PFSK-1 (cell line): Measurements from ENCODE around the gene MESD.

Experiments used
- FOXP2 ChIP-seq: optimal IDR thresholded peaks from 2 replicates; pipeline ENCODE3; 2011; ENCODE audit warnings: borderline replicate concordance, control low read depth, inconsistent platforms; ENCODE audit not compliant: insufficient read depth; ENCODE audit errors: extremely low read length, extremely low read depth
- POLR2AphosphoS5 ChIP-seq: IDR thresholded peaks from 2 replicates; pipeline ENCODE4 v1.6.1; 2012; ENCODE audit warnings: low read depth, mild to moderate bottlenecking, control low read depth, low read length, moderate library complexity
- SIN3A ChIP-seq: IDR thresholded peaks from 2 replicates; pipeline ENCODE4 v1.6.1; 2012; ENCODE audit warnings: mild to moderate bottlenecking, low read length, moderate library complexity, borderline replicate concordance; ENCODE audit not compliant: insufficient read depth
- TAF1 ChIP-seq: IDR thresholded peaks from 2 replicates; pipeline ENCODE4 v1.6.1; 2012; ENCODE audit warnings: low read length, control low read depth, borderline replicate concordance; ENCODE audit not compliant: insufficient read depth
- TF ChIP-seq, protein P1 (sequence below), 2 experiments: IDR thresholded peaks; 2 replicates each; pipeline versions ENCODE4 v1.6.1 to v1.8.0; 2011 to 2012; ENCODE audit warnings: low read depth in 2 of 2, low read length in 2 of 2, control low read depth in 1 of 2, inconsistent platforms in 1 of 2, mild to moderate bottlenecking in 1 of 2, moderate library complexity in 1 of 2; ENCODE audit not compliant: insufficient read depth in 1 of 2

MESD gene

DNA sequence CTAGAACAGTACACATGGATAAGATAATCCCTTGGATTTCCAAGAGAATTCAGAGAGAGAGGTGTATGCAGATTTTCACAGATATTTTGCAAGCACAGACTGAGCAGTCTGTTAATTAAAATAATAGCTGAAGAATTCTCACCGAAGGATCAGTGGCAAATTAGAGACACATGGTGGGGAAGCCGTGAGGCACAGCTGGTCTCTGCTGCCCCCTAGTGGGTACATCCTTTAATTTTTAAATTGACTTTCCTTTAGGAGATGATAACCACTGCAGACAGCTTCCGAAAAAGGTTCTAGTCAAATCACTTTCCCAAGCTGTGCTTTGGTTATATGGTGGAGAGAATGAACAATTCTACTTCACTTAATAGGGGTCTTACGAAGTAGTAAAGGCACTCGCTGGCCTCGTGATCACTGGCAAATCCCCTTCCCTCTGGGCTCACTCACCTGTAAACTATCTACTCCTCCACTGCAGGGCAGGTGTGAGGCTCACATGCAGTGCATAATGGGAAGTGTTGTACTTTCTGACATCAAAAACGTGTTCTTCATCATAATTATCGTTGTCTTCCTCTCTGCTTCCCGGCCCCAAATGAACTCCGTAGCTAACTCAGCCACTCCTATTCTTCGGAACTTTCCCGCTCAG lies 19.5 kb downstream of the MESD start:
- TF ChIP-seq SIN3A (0 out of 2 replicates have a peak, but pooled peaks have one; percentile 43), TAF1 (no peak), FOXP2 (no peak), POLR2AphosphoS5 (no peak)
- TF ChIP-seq, protein P1, sequence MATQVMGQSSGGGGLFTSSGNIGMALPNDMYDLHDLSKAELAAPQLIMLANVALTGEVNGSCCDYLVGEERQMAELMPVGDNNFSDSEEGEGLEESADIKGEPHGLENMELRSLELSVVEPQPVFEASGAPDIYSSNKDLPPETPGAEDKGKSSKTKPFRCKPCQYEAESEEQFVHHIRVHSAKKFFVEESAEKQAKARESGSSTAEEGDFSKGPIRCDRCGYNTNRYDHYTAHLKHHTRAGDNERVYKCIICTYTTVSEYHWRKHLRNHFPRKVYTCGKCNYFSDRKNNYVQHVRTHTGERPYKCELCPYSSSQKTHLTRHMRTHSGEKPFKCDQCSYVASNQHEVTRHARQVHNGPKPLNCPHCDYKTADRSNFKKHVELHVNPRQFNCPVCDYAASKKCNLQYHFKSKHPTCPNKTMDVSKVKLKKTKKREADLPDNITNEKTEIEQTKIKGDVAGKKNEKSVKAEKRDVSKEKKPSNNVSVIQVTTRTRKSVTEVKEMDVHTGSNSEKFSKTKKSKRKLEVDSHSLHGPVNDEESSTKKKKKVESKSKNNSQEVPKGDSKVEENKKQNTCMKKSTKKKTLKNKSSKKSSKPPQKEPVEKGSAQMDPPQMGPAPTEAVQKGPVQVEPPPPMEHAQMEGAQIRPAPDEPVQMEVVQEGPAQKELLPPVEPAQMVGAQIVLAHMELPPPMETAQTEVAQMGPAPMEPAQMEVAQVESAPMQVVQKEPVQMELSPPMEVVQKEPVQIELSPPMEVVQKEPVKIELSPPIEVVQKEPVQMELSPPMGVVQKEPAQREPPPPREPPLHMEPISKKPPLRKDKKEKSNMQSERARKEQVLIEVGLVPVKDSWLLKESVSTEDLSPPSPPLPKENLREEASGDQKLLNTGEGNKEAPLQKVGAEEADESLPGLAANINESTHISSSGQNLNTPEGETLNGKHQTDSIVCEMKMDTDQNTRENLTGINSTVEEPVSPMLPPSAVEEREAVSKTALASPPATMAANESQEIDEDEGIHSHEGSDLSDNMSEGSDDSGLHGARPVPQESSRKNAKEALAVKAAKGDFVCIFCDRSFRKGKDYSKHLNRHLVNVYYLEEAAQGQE (IDR thresholded peaks at IDR 0.05; ENCODE audit: insufficient read depth in 1 of 2, low read depth in 2 of 2, low read length in 2 of 2), result 0 out of 4 replicates have a peak, but pooled peaks of 1 of the 2 experiments have one; percentile 32

DNA sequence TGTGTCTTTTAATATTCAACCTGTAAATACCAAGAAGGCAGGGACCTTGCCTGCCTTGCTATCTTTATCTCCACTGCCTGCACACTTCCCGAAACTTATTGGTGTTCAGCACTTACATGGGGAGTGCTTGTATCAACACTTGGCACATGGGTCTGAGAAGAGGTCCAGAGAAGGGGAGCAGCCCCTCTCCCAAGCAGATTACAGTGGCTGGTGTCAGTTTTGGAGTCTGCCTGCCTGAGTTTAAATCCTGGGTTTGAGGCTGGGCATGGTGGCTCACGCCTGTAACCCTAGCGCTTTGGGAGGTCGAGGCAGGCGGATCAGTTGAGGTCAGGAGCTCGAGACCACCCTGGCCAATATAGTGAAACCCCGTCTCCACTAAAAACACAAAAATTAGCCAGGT lies 20.3 kb downstream of the MESD start:
- TF ChIP-seq SIN3A, result no peak
- TF ChIP-seq FOXP2, result no peak
- no peak for TF ChIP-seq TAF1
- TF ChIP-seq, protein P1 (IDR thresholded peaks at IDR 0.05; ENCODE audit: insufficient read depth in 1 of 2, low read depth in 2 of 2, low read length in 2 of 2), result no peak
- TF ChIP-seq POLR2AphosphoS5, result no peak

DNA sequence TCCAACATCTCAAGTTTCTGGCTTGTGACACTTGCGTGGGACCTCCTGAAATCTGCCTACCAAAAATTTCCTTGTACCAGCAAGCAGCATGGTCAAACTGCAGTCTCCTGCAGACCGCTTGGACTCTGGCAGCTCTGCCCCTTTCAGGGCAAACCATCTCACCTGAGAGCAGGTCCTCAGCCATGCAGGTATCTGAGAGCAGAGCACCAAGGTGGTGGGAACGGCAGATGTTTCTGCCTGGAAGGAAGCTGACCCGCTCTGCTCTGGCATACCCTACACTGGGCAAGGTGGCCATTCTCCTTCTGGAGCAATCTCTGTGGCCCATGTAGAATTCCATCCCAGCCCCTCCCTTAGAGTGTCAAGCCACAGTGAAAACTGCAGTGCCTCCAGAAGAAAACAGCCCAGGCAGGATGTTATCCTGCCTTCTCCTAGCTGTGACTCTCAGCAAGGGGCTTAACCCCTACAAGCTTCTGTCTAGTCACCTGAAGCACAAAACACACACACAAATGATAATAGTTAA lies 21.6 kb downstream of the MESD start:
- TF ChIP-seq, protein P1 (IDR thresholded peaks at IDR 0.05; ENCODE audit: insufficient read depth in 1 of 2, low read depth in 2 of 2, low read length in 2 of 2), result no peak
- TF ChIP-seq POLR2AphosphoS5, result no peak
- no peak for TF ChIP-seq TAF1
- no peak for TF ChIP-seq SIN3A
- no peak for TF ChIP-seq FOXP2

DNA sequence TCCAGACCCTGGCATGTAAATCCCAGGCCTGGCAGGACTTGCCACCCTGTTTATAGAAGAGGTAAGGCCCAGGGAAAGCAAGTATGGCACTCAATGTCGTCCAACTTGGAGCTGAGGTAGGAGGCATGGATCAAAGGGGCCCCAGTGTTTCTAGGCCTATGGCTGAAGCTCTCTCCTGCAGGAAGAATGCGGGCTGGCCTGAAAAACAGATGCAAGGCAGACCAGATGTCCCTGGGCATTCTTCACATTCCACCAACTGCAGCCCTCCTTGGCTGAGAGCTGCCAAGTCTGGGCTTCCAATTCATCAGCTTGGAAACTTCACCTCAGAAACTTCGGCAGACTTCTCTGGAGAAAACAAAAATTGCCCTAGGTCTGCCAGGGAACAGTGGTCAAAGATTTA lies 22.2 kb downstream of the MESD start:
- TF ChIP-seq TAF1, result no peak
- TF ChIP-seq POLR2AphosphoS5, result no peak

DNA sequence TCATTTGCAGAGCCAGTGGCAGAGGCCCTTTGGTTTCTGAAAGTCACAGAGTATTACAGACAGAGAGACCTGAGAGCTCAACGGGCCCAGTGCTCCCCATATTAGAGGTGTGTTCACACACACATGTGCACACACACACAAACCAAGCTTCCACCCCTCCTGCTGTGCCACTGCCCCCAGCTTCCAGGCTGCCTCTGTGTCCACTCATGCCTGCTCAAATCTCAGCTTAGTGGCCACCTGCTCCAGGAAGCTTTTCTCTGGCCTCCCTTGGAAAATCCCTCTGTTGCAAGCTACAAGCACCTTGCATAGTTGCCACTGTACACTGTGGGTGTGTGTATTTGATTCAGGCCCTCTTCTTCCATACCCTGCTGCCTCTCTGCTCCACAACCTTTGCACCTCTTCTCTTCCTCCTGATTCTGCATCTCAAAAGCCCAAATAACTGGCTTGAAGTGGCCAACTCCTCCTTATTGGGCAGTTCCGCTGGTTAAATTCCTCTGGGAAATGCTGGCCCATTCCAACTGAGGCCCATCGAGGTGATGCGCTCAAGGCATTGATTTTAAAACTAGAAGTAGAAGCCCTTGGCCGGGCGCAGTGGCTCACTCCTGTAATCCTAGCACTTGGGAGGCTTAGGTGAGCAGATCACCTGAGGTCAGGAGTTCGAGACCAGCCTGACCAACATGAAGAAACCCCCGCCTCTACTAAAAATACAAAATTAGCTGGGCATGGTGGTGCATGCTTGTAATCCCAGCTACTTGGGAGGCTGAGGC lies 23.0 kb downstream of the MESD start:
- TF ChIP-seq FOXP2 (no peak), POLR2AphosphoS5 (no peak), TAF1 (no peak), SIN3A (no peak)
- TF ChIP-seq, protein P1 (IDR thresholded peaks at IDR 0.05; ENCODE audit: insufficient read depth in 1 of 2, low read depth in 2 of 2, low read length in 2 of 2), result no peak
